ENCODE results near the gene MERTK. TPM values are rescaled to one million over a fixed set of nuclear protein-coding genes. Genes with fewer than 3 reads are reported as not detected.
"Not testable (repeated sequence)": the region's sequence is repeated elsewhere in the genome, so short reads cannot be mapped to it uniquely, and the experiment has no call there.

MERTK gene
- polyA plus RNA-seq (ENCODE audit: insufficient read length in 12 of 12) = 1 to 10 TPM in 11 of 12 donors, not detected in 1; 2.4 to 9.1 (median 4.3) TPM
- long read RNA-seq, donor 1 = 0 reads
- long read RNA-seq, donor 2 = 0 reads
- long read RNA-seq, donor 3 = 0 reads
- long read RNA-seq, donor 4 = 0 reads
- long read RNA-seq, donor 5, partial matches to known transcripts = 0 of 2 reads
- long read RNA-seq, donor 5, other reads (novel, unspliced or antisense) = 0 of 2 reads
- long read RNA-seq, donor 6 = 0 reads
- long read RNA-seq, donor 7 = 0 reads
- long read RNA-seq, donor 8 = 0 reads
- long read RNA-seq, donor 9 = 0 reads
- long read RNA-seq, donor 10 = 0 reads
- long read RNA-seq, donor 11, partial matches to known transcripts = 0 of 1 reads
- long read RNA-seq, donor 11, other reads (novel, unspliced or antisense) = 0 of 1 reads

GRCh38 chr2:111897924-111898702, at the start of gene MERTK:
Gene MERTK, plus strand, starts transcription at chr2:111898607. Its CDS starts 129 bp downstream, at chr2:111898736.
- peak; percentile 93 for DNase-seq

GRCh38 chr2:111850646-111851045, 47.8 kb upstream of the MERTK start:
- DNase-seq = peak; percentile 2

GRCh38 chr2:111852544-111852943, 45.9 kb upstream of the MERTK start:
- DNase-seq = not testable (repeated sequence)

GRCh38 chr2:111860005-111860404, 38.4 kb upstream of the MERTK start:
- not testable (repeated sequence) for DNase-seq

DNA sequence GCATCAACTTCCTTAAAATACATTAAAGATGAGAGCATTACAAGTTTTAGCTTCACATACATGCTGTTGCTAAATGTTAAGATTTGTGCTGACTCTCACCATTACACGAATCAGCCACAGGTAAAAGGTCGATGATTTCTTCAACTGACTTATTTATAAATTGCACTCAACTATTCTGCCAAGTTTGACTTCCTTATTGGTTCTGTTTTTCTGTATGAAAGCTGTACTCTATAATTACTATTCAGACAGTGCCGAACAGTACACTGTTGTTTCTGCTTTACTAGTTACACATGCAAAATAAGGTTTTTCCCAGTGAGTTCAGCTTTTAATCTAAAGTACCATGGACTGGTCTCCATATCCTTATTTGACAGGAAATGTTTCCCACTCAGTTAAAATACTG, 33.3 kb upstream of the MERTK start:
- not testable (repeated sequence) for DNase-seq

DNA sequence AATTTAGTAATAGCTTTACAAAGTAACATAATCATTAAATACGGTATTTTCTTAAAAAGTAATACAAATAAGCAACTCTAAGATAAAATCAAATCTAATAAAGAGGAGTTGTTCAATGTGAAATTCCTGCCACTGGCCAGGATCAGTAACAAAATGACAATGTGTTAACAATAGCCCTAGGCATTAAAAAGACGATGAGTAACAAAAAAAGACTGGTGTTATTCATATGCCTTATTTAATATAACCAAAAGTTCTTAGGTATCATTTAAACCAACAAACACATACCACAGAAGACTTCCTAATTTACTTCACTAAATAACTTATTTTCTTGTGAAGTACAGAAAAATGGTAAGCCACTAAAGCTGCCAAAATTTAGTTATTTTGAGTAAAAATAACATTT, 25.6 kb upstream of the MERTK start:
- DNase-seq = not testable (repeated sequence)

DNA sequence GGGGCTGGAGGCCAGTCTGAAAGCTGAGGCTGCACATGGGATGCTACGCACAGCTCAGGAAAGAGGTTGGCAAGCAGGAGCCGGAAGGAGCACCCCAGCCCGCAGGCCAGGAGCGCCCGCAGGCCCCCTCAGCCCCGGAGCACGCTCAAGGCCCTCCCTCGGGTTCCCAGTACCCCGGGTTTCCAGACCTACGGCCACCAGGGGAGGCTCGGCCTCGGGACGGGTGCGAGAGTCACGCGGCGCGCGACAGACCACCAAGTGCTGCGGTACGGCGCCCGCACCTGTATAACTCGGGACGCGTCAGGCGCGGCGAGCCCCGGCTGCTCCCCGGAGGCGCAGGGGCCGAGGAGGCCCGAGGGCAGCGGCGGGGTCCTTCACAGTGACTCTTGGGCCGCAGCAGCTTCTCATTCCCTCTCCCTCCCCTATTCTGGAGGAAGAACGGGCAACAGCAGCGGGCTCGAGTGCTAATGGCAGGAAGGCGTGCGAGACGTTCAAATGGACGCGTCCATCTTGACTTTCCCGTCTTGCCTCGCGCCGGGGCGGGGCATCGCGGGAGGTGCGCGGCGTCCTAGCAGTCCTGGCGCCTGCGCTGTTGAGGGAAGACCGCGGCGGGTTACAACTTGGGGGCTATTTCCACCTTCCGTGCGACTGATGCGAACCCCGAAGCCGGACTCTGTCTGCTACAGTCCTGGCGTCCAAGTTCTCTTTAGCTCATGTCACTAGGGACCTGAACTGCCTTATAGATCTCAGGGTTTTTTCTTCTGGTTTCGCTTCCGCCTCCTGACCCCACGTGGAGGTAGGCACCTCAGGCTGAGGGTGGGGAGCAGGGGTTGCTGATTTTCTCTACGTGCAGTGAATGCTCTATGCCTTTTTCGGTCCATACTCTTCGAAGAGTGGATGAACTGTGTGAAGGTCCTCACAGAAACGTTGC, 14.5 kb upstream of the MERTK start, which contains the start of gene ANAPC1:
ANAPC1 (minus strand) TSS at position 533 of the 931 bp plus-strand sequence. CDS start 3,368 bp downstream, outside the sequence.
- peak; percentile 79 for DNase-seq

- no peak for DNase-seq
Measured at GRCh38 chr2:111884592-111884964, 13.8 kb upstream of the MERTK start.

- no peak for DNase-seq
Measured at GRCh38 chr2:111896024-111896423, 2.4 kb upstream of the MERTK start.

- DNase-seq = no peak
Measured at GRCh38 chr2:111896576-111896975, 1.8 kb upstream of the MERTK start.

DNA sequence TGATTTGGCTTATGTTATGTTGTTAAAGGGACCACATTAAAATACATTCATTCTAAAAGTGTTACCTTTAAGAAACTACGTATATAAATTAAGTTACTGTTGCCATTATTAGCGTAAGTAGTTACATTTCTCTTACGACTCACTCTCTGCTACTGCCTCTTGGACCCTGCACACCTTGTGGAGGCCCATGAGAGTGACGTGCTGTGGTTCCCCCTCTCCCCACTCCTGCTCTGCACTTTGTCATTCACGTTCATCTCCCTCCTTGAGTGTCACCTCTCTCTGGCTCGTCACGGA, 830 bp upstream of the MERTK start:
- no peak for DNase-seq

GRCh38 chr2:111898703-111899514, 502 bp downstream of the MERTK start:
- no peak for DNase-seq

GRCh38 chr2:111900859-111901258, 2.5 kb downstream of the MERTK start:
- no peak for DNase-seq

GRCh38 chr2:111903516-111903915, 5.1 kb downstream of the MERTK start:
- DNase-seq = no peak

- DNase-seq = no peak
Measured at GRCh38 chr2:111903930-111904439, 5.6 kb downstream of the MERTK start.

GRCh38 chr2:111904726-111905474, 6.5 kb downstream of the MERTK start:
- DNase-seq = no peak

GRCh38 chr2:111905475-111905869, 7.1 kb downstream of the MERTK start:
- not testable (repeated sequence) for DNase-seq

- no peak for DNase-seq
Measured at GRCh38 chr2:111905990-111906735, 7.8 kb downstream of the MERTK start.

DNA sequence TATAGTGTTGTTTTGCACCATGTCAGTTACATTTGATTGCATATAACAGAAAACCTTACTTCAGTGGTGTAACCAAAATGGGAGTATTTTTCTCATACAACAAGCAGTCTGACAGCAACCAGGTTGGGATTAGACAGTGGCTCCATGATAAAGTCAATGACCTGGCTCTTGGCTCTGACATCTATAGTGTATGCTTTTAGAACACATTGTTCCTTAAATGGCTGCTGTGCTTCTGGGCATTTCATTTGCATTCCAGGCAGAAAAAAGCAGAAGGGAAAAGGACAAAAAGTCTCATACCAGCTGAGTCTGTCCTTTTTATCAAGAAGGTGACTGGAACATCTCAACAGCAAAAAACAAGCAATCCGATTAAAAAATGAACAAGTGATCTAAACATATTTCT, 10.2 kb downstream of the MERTK start:
- no peak for DNase-seq

Measured in muscle of arm (tissue), 14 donors.